Astrocyte (in vitro differentiated cells and primary cell): ENCODE measurements around the gene PARP16. TPM values are rescaled to one million over a fixed set of nuclear protein-coding genes. Genes with fewer than 3 reads are reported as not detected.

Experiments used
- DNase-seq: peaks from one replicate; pipeline ENCODE4 v3.0.0-alpha.2; 2010; ENCODE audit warnings: low read depth
- FAIRE-seq: peaks from 2 replicates; lab custom pipeline; 2011; peaks lifted over from hg19 to GRCh38; lab: Jason Lieb, UNC
- H2AFZ ChIP-seq: 2 replicates; pipeline ENCODE4 v1.6.0; 2012; ENCODE audit warnings: low read depth, low read length, inconsistent platforms
- H3K27ac ChIP-seq: 2 replicates; pipeline ENCODE4 v1.5.1; 2011; ENCODE audit warnings: low read depth, low read length, inconsistent platforms
- H3K27me3 ChIP-seq: 2 replicates; pipeline ENCODE4 v1.6.0; 2011; ENCODE audit warnings: low read length, inconsistent platforms; ENCODE audit not compliant: insufficient read depth
- H3K36me3 ChIP-seq: 2 replicates; pipeline ENCODE4 v1.5.1; 2011; ENCODE audit warnings: low read length, inconsistent platforms; ENCODE audit not compliant: insufficient read depth
- H3K4me1 ChIP-seq: 2 replicates; pipeline ENCODE4 v1.5.1; 2011; ENCODE audit warnings: low read length, inconsistent platforms; ENCODE audit not compliant: insufficient read depth
- H3K4me2 ChIP-seq: 2 replicates; pipeline ENCODE4 v1.6.0; 2012; ENCODE audit warnings: low read length, inconsistent platforms
- H3K4me3 ChIP-seq: 2 replicates; pipeline ENCODE4 v1.5.1; 2011; ENCODE audit warnings: low read depth, mild to moderate bottlenecking, low read length, inconsistent platforms; ENCODE audit not compliant: insufficient read depth
- H3K79me2 ChIP-seq: 2 replicates; pipeline ENCODE4 v1.6.0; 2012; ENCODE audit warnings: mild to moderate bottlenecking, low read length, inconsistent platforms; ENCODE audit not compliant: insufficient read depth
- H3K9ac ChIP-seq: 2 replicates; pipeline ENCODE4 v1.6.0; 2012; ENCODE audit warnings: mild to moderate bottlenecking, low read length, inconsistent platforms
- H3K9me3 ChIP-seq: 2 replicates; pipeline ENCODE4 v1.5.1; 2012; ENCODE audit warnings: low read depth, mild to moderate bottlenecking, low read length, inconsistent platforms; ENCODE audit not compliant: insufficient read depth
- H4K20me1 ChIP-seq: 2 replicates; pipeline ENCODE4 v1.6.0; 2012; ENCODE audit warnings: low read length, inconsistent platforms; ENCODE audit not compliant: insufficient read depth
- H3K27ac Mint-ChIP-seq: one replicate; pipeline ENCODE4 v1.8.0; 2021; ENCODE audit warnings: mild to moderate bottlenecking, mixed read lengths; ENCODE audit not compliant: unreplicated experiment
- H3K27me3 Mint-ChIP-seq: one replicate; pipeline ENCODE4 v1.8.0; 2021; ENCODE audit warnings: low read depth, mixed read lengths; ENCODE audit not compliant: unreplicated experiment
- H3K36me3 Mint-ChIP-seq: one replicate; pipeline ENCODE4 v1.8.0; 2021; ENCODE audit warnings: low read depth, mixed read lengths; ENCODE audit not compliant: unreplicated experiment
- H3K4me1 Mint-ChIP-seq: one replicate; pipeline ENCODE4 v1.8.0; 2021; ENCODE audit warnings: low read depth, mixed read lengths; ENCODE audit not compliant: unreplicated experiment
- H3K4me3 Mint-ChIP-seq: one replicate; pipeline ENCODE4 v1.8.0; 2021; ENCODE audit warnings: mild to moderate bottlenecking, moderate library complexity, mixed read lengths; ENCODE audit not compliant: unreplicated experiment
- H3K9me3 Mint-ChIP-seq: one replicate; pipeline ENCODE4 v1.8.0; 2021; ENCODE audit warnings: mild to moderate bottlenecking, mixed read lengths; ENCODE audit not compliant: unreplicated experiment
- CTCF ChIP-seq: IDR thresholded peaks from 2 replicates; pipeline ENCODE4 v1.5.1; 2011; ENCODE audit warnings: low read depth, mild to moderate bottlenecking, inconsistent platforms, low read length, moderate library complexity; ENCODE audit not compliant: insufficient read depth
- EZH2 ChIP-seq: IDR thresholded peaks from 2 replicates; pipeline ENCODE4 v1.6.1; 2012; ENCODE audit warnings: mild to moderate bottlenecking, low read length, inconsistent platforms; ENCODE audit not compliant: insufficient read depth
- total RNA-seq: library from RNA; stranded (reverse); gene quantifications from 2 replicates; pipeline ENCODE4 v1.2.1, GENCODE V29; 2021

The PARP16 gene
- total RNA-seq, 1 donor from 2014 or later = 2.7 TPM

- peaks cover 25% of the 10 kb centered on the region for H3K27me3 Mint-ChIP-seq
- no peaks in the 10 kb centered on the region for H4K20me1 ChIP-seq
- no peaks in the 10 kb centered on the region for H3K9me3 ChIP-seq
- peaks cover 30% of the 10 kb centered on the region for H3K4me1 Mint-ChIP-seq
- no peak overlapping the region for H2AFZ ChIP-seq
- no peak overlapping the region for H3K27ac ChIP-seq
- H3K27me3 ChIP-seq = peaks cover 7% of the 10 kb centered on the region
- no peak overlapping the region for H3K4me3 ChIP-seq
- peaks cover 8% of the 10 kb centered on the region for H3K4me1 ChIP-seq
- no peaks in the 10 kb centered on the region for H3K36me3 ChIP-seq
- no peak overlapping the region for H3K27ac Mint-ChIP-seq
- FAIRE-seq (no peak), DNase-seq (no peak)
- peak overlapping the region; percentile 7 for H3K4me2 ChIP-seq
- peaks cover 2% of the 10 kb centered on the region for H3K9me3 Mint-ChIP-seq
- TF ChIP-seq EZH2 (no peak), CTCF (no peak)
- H3K9ac ChIP-seq = no peak overlapping the region
- no peaks in the 10 kb centered on the region for H3K36me3 Mint-ChIP-seq
- H3K79me2 ChIP-seq = no peaks in the 10 kb centered on the region
- no peak overlapping the region for H3K4me3 Mint-ChIP-seq
Observed at GRCh38 chr15:65209701-65210643, 76.7 kb downstream of the PARP16 start.

GRCh38 chr15:65208647-65209046 lies 78.0 kb downstream of the PARP16 start:
- H3K36me3 ChIP-seq = no peaks in the 10 kb centered on the region
- H3K36me3 Mint-ChIP-seq = no peaks in the 10 kb centered on the region
- H3K9me3 Mint-ChIP-seq = no peaks in the 10 kb centered on the region
- FAIRE-seq = no peak
- no peak for TF ChIP-seq CTCF
- TF ChIP-seq EZH2 = no peak
- no peak overlapping the region for H2AFZ ChIP-seq
- no peak overlapping the region for H3K27ac Mint-ChIP-seq
- DNase-seq = no peak
- no peak overlapping the region for H3K9ac ChIP-seq
- H3K4me1 ChIP-seq = peaks cover 8% of the 10 kb centered on the region
- H3K4me2 ChIP-seq = no peak overlapping the region
- H3K27me3 ChIP-seq = peaks cover 7% of the 10 kb centered on the region
- H3K79me2 ChIP-seq = no peaks in the 10 kb centered on the region
- no peaks in the 10 kb centered on the region for H4K20me1 ChIP-seq
- H3K9me3 ChIP-seq = no peaks in the 10 kb centered on the region
- H3K4me1 Mint-ChIP-seq = peaks cover 30% of the 10 kb centered on the region
- H3K4me3 Mint-ChIP-seq = no peak overlapping the region
- no peak overlapping the region for H3K4me3 ChIP-seq
- H3K27ac ChIP-seq = no peak overlapping the region
- peaks cover 28% of the 10 kb centered on the region for H3K27me3 Mint-ChIP-seq

Other genes starting within 250 kb of the PARP16 start
- gene SLC51B, start 241.5 kb downstream of the PARP16 start, total RNA-seq = not detected in 2 replicates
- gene RASL12, start 218.9 kb downstream of the PARP16 start, total RNA-seq = 0.32 and 0.36 TPM in 2 replicates
- not detected in 2 replicates for gene KBTBD13, start 210.1 kb downstream of the PARP16 start, total RNA-seq
- 1.8 and 1.9 TPM in 2 replicates for gene UBAP1L, start 171.7 kb downstream of the PARP16 start, total RNA-seq
- 12.3 and 15.0 TPM in 2 replicates for gene PDCD7, start 153.1 kb downstream of the PARP16 start, total RNA-seq
- gene CLPX, start 101.5 kb downstream of the PARP16 start, total RNA-seq = 45.2 and 48.8 TPM in 2 replicates
- 1.1 and 3.6 TPM in 2 replicates for gene CILP, start 75.4 kb downstream of the PARP16 start, total RNA-seq
- gene RNU5A-1, start 9.2 kb upstream of the PARP16 start, total RNA-seq = not detected in 2 replicates
- gene RNU5B-1, start 17.8 kb upstream of the PARP16 start, total RNA-seq = 11.7 TPM in 1 of 2 replicates, not detected in the other
- gene IGDCC3, start 91.1 kb upstream of the PARP16 start, total RNA-seq = 8.4 and 11.0 TPM in 2 replicates
- 28.1 and 30.7 TPM in 2 replicates for gene IGDCC4, start 136.1 kb upstream of the PARP16 start, total RNA-seq
- 25.7 and 29.5 TPM in 2 replicates for gene DPP8, start 230.8 kb upstream of the PARP16 start, total RNA-seq
- 122 and 129 TPM in 2 replicates for gene HACD3, start 243.6 kb upstream of the PARP16 start, total RNA-seq